OCI-LY7 (cell line): ENCODE data around the gene NPC1. TPM values are rescaled to one million over a fixed set of nuclear protein-coding genes. Genes with fewer than 3 reads are reported as not detected.

ENCODE experiments used
- BruUV-seq: library from RNA; stranded (reverse); fragments of 400-500 nt; replicated peaks from 2 replicates; lab custom pipeline; 2021; lab: Mats Ljungman, UMichigan
- CTCF ChIA-PET: fragments of 300-600 bp; sonication (Branson Sonifier 250); formaldehyde crosslinking; loops from one replicate; lab custom pipeline; 2022; ENCODE audit warnings: antibody characterized with exemption; ENCODE audit not compliant: unreplicated experiment; lab: Charles Lee
- POLR2A ChIA-PET: fragments of 300-600 bp; sonication (Branson Sonifier 250); formaldehyde crosslinking; loops from one replicate; lab custom pipeline; 2022; ENCODE audit warnings: antibody characterized with exemption; lab: Charles Lee
- DNase-seq: peaks from one replicate; pipeline ENCODE4 v3.0.0-alpha.2; 2015; ENCODE audit warnings: low spot score
- H2AFZ ChIP-seq: fragments of 200-600 bp; sonication (generic), shearing (Covaris generic); 2 replicates; pipeline ENCODE4 v1.6.1; 2014; ENCODE audit warnings: mild to moderate bottlenecking, antibody characterized with exemption, low read length, moderate library complexity
- H3K27ac ChIP-seq: fragments of 200-600 bp; sonication (generic); 2 replicates; pipeline ENCODE4 v1.5.1; 2014; ENCODE audit warnings: mixed run types, low read depth, mild to moderate bottlenecking, moderate library complexity, low read length, inconsistent platforms; ENCODE audit not compliant: poor library complexity, severe bottlenecking
- H3K36me3 ChIP-seq: fragments of 200-600 bp; sonication (generic); 2 replicates; pipeline ENCODE4 v1.6.1; 2014; ENCODE audit warnings: mild to moderate bottlenecking, antibody characterized with exemption, low read length, moderate library complexity, mixed read lengths; ENCODE audit not compliant: insufficient read depth
- H3K4me1 ChIP-seq: fragments of 200-600 bp; sonication (generic); 2 replicates; pipeline ENCODE4 v1.5.1; 2014; ENCODE audit warnings: mild to moderate bottlenecking, low read length; ENCODE audit not compliant: insufficient read depth, poor library complexity, severe bottlenecking
- H3K4me2 ChIP-seq: fragments of 200-600 bp; sonication (generic); 2 replicates; pipeline ENCODE4 v1.6.1; 2014; ENCODE audit warnings: mild to moderate bottlenecking, low read length
- H3K4me3 ChIP-seq: fragments of 200-600 bp; sonication (generic); 2 replicates; pipeline ENCODE4 v1.5.1; 2014; ENCODE audit warnings: mild to moderate bottlenecking, low read depth, low read length; ENCODE audit not compliant: poor library complexity, severe bottlenecking
- H3K79me2 ChIP-seq: fragments of 200-600 bp; sonication (generic); 2 replicates; pipeline ENCODE4 v1.6.1; 2016; ENCODE audit warnings: low read depth, mild to moderate bottlenecking, low read length, moderate library complexity, mixed read lengths; ENCODE audit not compliant: insufficient read depth
- H3K9me2 ChIP-seq: fragments of 200-600 bp; sonication (generic); 2 replicates; pipeline ENCODE4 v1.6.1; 2016; ENCODE audit warnings: mild to moderate bottlenecking, low read length, mixed read lengths; ENCODE audit not compliant: insufficient read depth
- H3K9me3 ChIP-seq: fragments of 200-600 bp; sonication (generic); 2 replicates; pipeline ENCODE4 v1.6.1; 2014; ENCODE audit warnings: mild to moderate bottlenecking, mixed run types, low read length, mixed read lengths
- H4K20me1 ChIP-seq: fragments of 200-600 bp; sonication (generic); 2 replicates; pipeline ENCODE4 v1.6.1; 2014; ENCODE audit warnings: mild to moderate bottlenecking, antibody characterized with exemption, low read length, moderate library complexity, mixed read lengths; ENCODE audit not compliant: insufficient read depth
- CTCF ChIP-seq: fragments of 200-600 bp; sonication (generic); conservative IDR thresholded peaks from 2 replicates; pipeline ENCODE4 v1.5.1; 2014; ENCODE audit warnings: mild to moderate bottlenecking, antibody characterized with exemption, low read length, moderate library complexity, mixed read lengths
- EZH2phosphoT487 ChIP-seq: fragments of 200-600 bp; sonication (generic); IDR thresholded peaks from 2 replicates; pipeline ENCODE4 v1.6.1; 2018; ENCODE audit warnings: low read depth, borderline replicate concordance, mild to moderate bottlenecking, mixed run types, antibody characterized with exemption, low read length, moderate library complexity, mixed read lengths
- intact Hi-C: fragments of 100-400 bp; cut with micrococcal nuclease; formaldehyde crosslinking; loops from one replicate; pipeline ENCODE4 v1.10.0; 2022; ENCODE audit not compliant: unreplicated experiment
- total RNA-seq, 2 experiments: library from RNA; depleted of rRNA in 1 of 2; stranded (reverse); fragments of >200 nt in 1 of 2; shearing (Covaris generic) in 1 of 2; gene quantifications; 2 replicates each; pipeline ENCODE4 v1.2.3, GENCODE V29; 2014 to 2022

Gene NPC1
- total RNA-seq, 2 experiments from 2014 or later, result 26.0 to 38.9 TPM

DNA sequence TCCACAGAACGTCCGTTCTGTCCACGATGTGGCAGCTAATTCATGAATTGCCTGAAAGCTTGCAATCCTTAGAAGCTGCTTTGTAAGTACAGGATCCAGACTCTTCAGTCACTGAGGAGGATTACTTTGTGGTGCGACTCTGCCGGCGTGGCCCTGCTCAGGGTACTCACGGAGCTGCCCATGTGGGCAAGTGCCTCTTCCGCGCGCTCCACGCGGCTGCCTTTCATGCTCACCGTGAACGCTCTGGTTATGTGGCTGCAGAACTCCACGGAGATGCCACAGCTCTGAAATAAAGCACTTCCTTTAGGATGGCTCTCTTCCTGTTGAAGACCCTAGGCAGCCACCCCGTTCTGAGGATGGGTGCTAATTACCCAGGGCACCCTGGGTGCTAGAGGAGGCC, 52.0 kb downstream of the NPC1 start:
- no peak for TF ChIP-seq CTCF
- TF ChIP-seq EZH2phosphoT487, result no peak
- BruUV-seq, result no TSS peak
- no peaks in the 10 kb centered on the region for H3K9me2 ChIP-seq

DNA sequence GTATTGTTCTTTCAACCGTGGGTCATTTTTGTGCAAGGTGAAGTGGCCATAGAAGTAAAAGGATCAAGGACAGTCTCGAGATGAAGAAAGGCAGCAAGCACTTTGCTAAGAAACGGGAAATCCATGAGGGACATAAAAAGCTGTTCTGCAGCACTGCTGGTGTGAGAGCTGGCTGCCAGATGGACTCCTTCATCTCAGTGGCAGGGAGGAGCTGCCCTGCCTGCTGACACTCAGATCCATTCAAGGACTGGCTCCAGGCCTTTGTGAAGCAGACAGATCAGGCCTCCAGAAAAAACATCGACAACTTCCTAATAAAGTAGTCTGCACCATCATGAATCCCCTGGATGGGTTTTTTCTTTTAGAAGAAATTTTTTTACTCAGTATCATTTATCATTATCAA, 53.5 kb downstream of the NPC1 start:
- ChIA-PET POLR2A (interaction anchor here (0.7 kb wide), 1 partner anchor 132 kb away, joined by 3 read pairs; no protein-coding TSS in a partner anchor), CTCF (no interaction called here)
- TF ChIP-seq CTCF (no peak), EZH2phosphoT487 (no peak)
- Histone ChIP-seq H3K9me3 (no peaks in the 10 kb centered on the region), H3K79me2 (no peaks in the 10 kb centered on the region), H3K9me2 (no peaks in the 10 kb centered on the region), H4K20me1 (no peaks in the 10 kb centered on the region), H3K27ac (no peak overlapping the region), H3K4me3 (no peak overlapping the region), H3K4me2 (no peak overlapping the region), H3K4me1 (no peaks in the 10 kb centered on the region), H3K36me3 (peaks cover 100% of the 10 kb centered on the region), H2AFZ (no peak overlapping the region)
- no peak for DNase-seq
- intact Hi-C loops, result no loop called here
- BruUV-seq, result no TSS peak

More for the DNA sequence above, 52.0 kb downstream of the NPC1 start:
- Histone ChIP-seq H3K79me2 (no peaks in the 10 kb centered on the region), H3K9me3 (no peaks in the 10 kb centered on the region), H3K4me2 (no peak overlapping the region), H3K4me3 (no peak overlapping the region), H4K20me1 (no peaks in the 10 kb centered on the region), H3K4me1 (no peaks in the 10 kb centered on the region), H3K36me3 (peaks cover 100% of the 10 kb centered on the region), H3K27ac (no peak overlapping the region), H2AFZ (no peak overlapping the region)
- DNase-seq, result no peak
- intact Hi-C loops, result no loop called here
- POLR2A ChIA-PET, result no interaction called here
- CTCF ChIA-PET, result no interaction called here

DNA sequence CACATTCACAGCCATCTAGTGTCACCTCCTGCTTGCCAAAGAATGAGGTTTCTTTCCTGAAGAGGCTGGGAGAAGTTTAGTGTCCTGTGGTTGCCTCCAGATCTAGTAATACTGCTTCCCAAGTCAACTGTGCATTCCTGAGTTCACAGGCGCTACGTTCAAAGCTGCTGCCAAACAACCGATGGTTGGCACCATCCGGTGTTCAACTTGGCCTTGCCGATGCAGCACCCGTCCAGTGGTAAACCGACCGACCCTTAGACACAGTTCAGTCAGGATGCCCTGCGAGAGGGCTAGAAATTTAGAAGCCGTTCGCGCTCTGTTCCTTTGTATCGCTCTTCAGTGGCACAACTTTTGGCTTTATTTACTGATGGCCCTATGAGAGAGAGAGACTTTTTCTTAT, 54.4 kb downstream of the NPC1 start:
- Histone ChIP-seq H3K4me2 (no peak overlapping the region), H3K36me3 (peaks cover 99% of the 10 kb centered on the region), H3K79me2 (no peaks in the 10 kb centered on the region), H3K9me3 (no peaks in the 10 kb centered on the region), H3K4me3 (no peak overlapping the region), H4K20me1 (no peaks in the 10 kb centered on the region), H3K4me1 (no peaks in the 10 kb centered on the region), H2AFZ (no peak overlapping the region), H3K9me2 (no peaks in the 10 kb centered on the region), H3K27ac (no peak overlapping the region)
- no peak for TF ChIP-seq EZH2phosphoT487
- TF ChIP-seq CTCF, result no peak
- intact Hi-C loops, result no loop called here
- BruUV-seq, result no TSS peak
- no peak for DNase-seq
- ChIA-PET CTCF (no interaction called here), POLR2A (interaction anchor here (0.5 kb wide), 1 partner anchor 561 kb away, joined by 3 read pairs; no protein-coding TSS in a partner anchor)
